ENCODE results near the gene TMEM114.

Gene TMEM114

GRCh38 chr16:8547762-8548161, 42.5 kb downstream of the TMEM114 start:
- DNase-seq: no peak

GRCh38 chr16:8544406-8544805, 45.9 kb downstream of the TMEM114 start:
- DNase-seq: no peak

GRCh38 chr16:8543258-8543657, 47.1 kb downstream of the TMEM114 start:
- DNase-seq: no peak

GRCh38 chr16:8542393-8542792, 47.9 kb downstream of the TMEM114 start:
- no peak for DNase-seq

GRCh38 chr16:8541868-8542267, 48.4 kb downstream of the TMEM114 start:
- no peak for DNase-seq

- no peak for DNase-seq
These were observed 52.5 kb downstream of the TMEM114 start for GRCh38 chr16:8537691-8538342.

- DNase-seq: no peak
These were observed 56.8 kb downstream of the TMEM114 start for GRCh38 chr16:8533509-8533908.

GRCh38 chr16:8530752-8531384, 59.4 kb downstream of the TMEM114 start:
- DNase-seq: no peak

- no peak for DNase-seq
These were observed 61.8 kb downstream of the TMEM114 start for GRCh38 chr16:8528471-8528870.

GRCh38 chr16:8523932-8524331, 66.4 kb downstream of the TMEM114 start:
- DNase-seq: no peak

- DNase-seq: no peak
These were observed 67.6 kb downstream of the TMEM114 start for GRCh38 chr16:8522757-8523156.

GRCh38 chr16:8519643-8520042, 70.7 kb downstream of the TMEM114 start:
- DNase-seq: no peak
